HCT116 (cell line): Measurements from ENCODE around the gene EFCAB12. TPM values are rescaled to one million over a fixed set of nuclear protein-coding genes. Genes with fewer than 3 reads are reported as not detected.

Source experiments
- ATAC-seq: fragments of 200-7000 bp; cut with Tn5 transposase; 2 replicates; pipeline ENCODE4 v1.9.1; 2020; ENCODE audit warnings: mild to moderate bottlenecking, moderate library complexity
- BruUV-seq: library from RNA; stranded (reverse); fragments of 400-500 nt; replicated peaks from 2 replicates; lab custom pipeline; 2021; lab: Mats Ljungman, UMichigan
- CTCF ChIA-PET: fragments of 300-600 bp; sonication (Branson Sonifier 250); formaldehyde crosslinking; loops from one replicate; lab custom pipeline; 2021; ENCODE audit warnings: antibody characterized with exemption; lab: Charles Lee
- POLR2A ChIA-PET: fragments of 300-600, 350-600 bp; sonication (Branson Sonifier 250); formaldehyde crosslinking; loops from one replicate; lab custom pipeline; 2021; ENCODE audit warnings: antibody characterized with exemption; lab: Charles Lee
- RAD21 ChIA-PET, 2 experiments: fragments of 300-600 bp; sonication (Branson Sonifier 250); formaldehyde crosslinking; loops; one replicate each; lab custom pipeline; 2023; ENCODE audit warnings: low total read pairs in 2 of 2; ENCODE audit not compliant: uncharacterized antibody in 2 of 2, unreplicated experiment in 2 of 2, low non-redundant PET in 1 of 2; lab: Charles Lee
- DNase-seq: peaks from one replicate; pipeline ENCODE4 v3.0.0-alpha.2; 2010; ENCODE audit warnings: low read depth, low spot score
- H2AFZ ChIP-seq: fragments of 200-600 bp; shearing (Covaris generic), sonication (generic); 2 replicates; pipeline ENCODE4 v1.6.1; 2017; ENCODE audit warnings: low read depth, mixed run types, mixed read lengths, antibody characterized with exemption, low read length; ENCODE audit not compliant: poor library complexity, severe bottlenecking
- H3K27ac ChIP-seq: 2 replicates; pipeline ENCODE4 v1.5.1; 2012; ENCODE audit warnings: low read depth, low read length
- H3K27me3 ChIP-seq: fragments of 200-600 bp; sonication (generic); 2 replicates; pipeline ENCODE4 v1.6.1; 2016; ENCODE audit warnings: mixed run types, low read length, mixed read lengths; ENCODE audit not compliant: insufficient read depth
- H3K36me3 ChIP-seq, 2 experiments: fragments of 200-500 bp in 1 of 2; fragments of 200-600 bp in 1 of 2; sonication (Bioruptor generic) in 1 of 2; sonication (generic) in 1 of 2; 2 replicates each; pipeline versions ENCODE4 v1.5.1 to v1.6.1; 2014 to 2016; ENCODE audit warnings: low read length in 2 of 2, inconsistent platforms in 1 of 2, mixed read lengths in 1 of 2, mixed run types in 1 of 2; ENCODE audit not compliant: insufficient read depth in 2 of 2, control insufficient read depth in 1 of 2
- H3K4me1 ChIP-seq, 2 experiments: fragments of 200-600 bp in 1 of 2; sonication (generic) in 1 of 2; 2 replicates each; pipeline versions ENCODE4 v1.5.1 to v1.6.1; 2012 to 2017; ENCODE audit warnings: low read length in 2 of 2, inconsistent platforms in 1 of 2, mild to moderate bottlenecking in 1 of 2, mixed read lengths in 1 of 2, mixed run types in 1 of 2, moderate library complexity in 1 of 2; ENCODE audit not compliant: insufficient read depth in 2 of 2, control insufficient read depth in 1 of 2
- H3K4me2 ChIP-seq: fragments of 200-600 bp; sonication (generic); 2 replicates; pipeline ENCODE4 v1.6.1; 2017; ENCODE audit warnings: mixed run types, low read length, mixed read lengths
- H3K4me3 ChIP-seq, 2 experiments: fragments of 200-600 bp in 1 of 2; sonication (generic) in 1 of 2; replicated peaks in 1 of 2; 2 replicates each; pipeline ENCODE4 v1.5.1; 2011 to 2016; ENCODE audit warnings: low read length in 2 of 2, control low read depth in 1 of 2, low read depth in 1 of 2, mild to moderate bottlenecking in 1 of 2, mixed read lengths in 1 of 2, mixed run types in 1 of 2
- H3K79me2 ChIP-seq: fragments of 200-600 bp; sonication (generic); 2 replicates; pipeline ENCODE4 v1.6.1; 2017; ENCODE audit warnings: mild to moderate bottlenecking, mixed run types, low read length, moderate library complexity, mixed read lengths; ENCODE audit not compliant: insufficient read depth
- H3K9ac ChIP-seq: fragments of 200-600 bp; sonication (generic); 2 replicates; pipeline ENCODE4 v1.6.1; 2016; ENCODE audit warnings: low read length, mixed read lengths
- H3K9me2 ChIP-seq: fragments of 200-600 bp; sonication (generic), shearing (Covaris generic); 2 replicates; pipeline ENCODE4 v1.6.1; 2017; ENCODE audit warnings: mixed run types, mild to moderate bottlenecking, moderate library complexity; ENCODE audit not compliant: insufficient read depth
- H3K9me3 ChIP-seq, 2 experiments: fragments of 200-500 bp in 1 of 2; fragments of 200-600 bp in 1 of 2; sonication (Bioruptor generic) in 1 of 2; sonication (generic) in 1 of 2; 2 replicates each; pipeline ENCODE4 v1.6.1; 2014 to 2017; ENCODE audit warnings: low read length in 2 of 2, mixed read lengths in 2 of 2, inconsistent platforms in 1 of 2, low read depth in 1 of 2, mild to moderate bottlenecking in 1 of 2, mixed run types in 1 of 2, moderate library complexity in 1 of 2; ENCODE audit not compliant: control insufficient read depth in 1 of 2, insufficient read depth in 1 of 2
- H4K20me1 ChIP-seq: fragments of 200-600 bp; sonication (generic), shearing (Covaris generic); 2 replicates; pipeline ENCODE4 v1.6.1; 2017; ENCODE audit warnings: mixed run types, mild to moderate bottlenecking, moderate library complexity; ENCODE audit not compliant: insufficient read depth
- CBX3 ChIP-seq: IDR thresholded peaks from 2 replicates; pipeline ENCODE4 v1.6.1; 2012; ENCODE audit warnings: low read depth
- ELF1 ChIP-seq: IDR thresholded peaks from 2 replicates; pipeline ENCODE4 v1.6.1; 2012; ENCODE audit warnings: low read depth, borderline replicate concordance
- EZH2 ChIP-seq: fragments of 200-600 bp; sonication (generic); IDR thresholded peaks from 2 replicates; pipeline ENCODE4 v1.6.1; 2017; ENCODE audit warnings: antibody characterized with exemption, mixed run types
- POLR2A ChIP-seq: IDR thresholded peaks from 2 replicates; pipeline ENCODE4 v1.7.0; 2011; ENCODE audit warnings: borderline replicate concordance; ENCODE audit not compliant: insufficient read depth, insufficient read length; ENCODE audit errors: extremely low read depth
- RAD21 ChIP-seq: IDR thresholded peaks from 2 replicates; pipeline ENCODE4 v1.6.1; 2012; ENCODE audit warnings: low read depth, mild to moderate bottlenecking
- SIN3A ChIP-seq: IDR thresholded peaks from 2 replicates; pipeline ENCODE4 v1.6.1; 2012; ENCODE audit warnings: low read depth
- SP1 ChIP-seq: IDR thresholded peaks from 2 replicates; pipeline ENCODE4 v1.6.1; 2012; ENCODE audit warnings: low read depth
- ZFX ChIP-seq: fragments of 450-650 bp; IDR thresholded peaks from 2 replicates; pipeline ENCODE4 v1.6.1; 2017
- intact Hi-C: fragments of 100-400 bp; cut with micrococcal nuclease; formaldehyde crosslinking; loops from 2 replicates; pipeline ENCODE4 v1.10.0; 2022
- total RNA-seq: library from RNA; stranded (reverse); gene quantifications from one replicate; pipeline ENCODE4 v1.2.1, GENCODE V29; 2021; ENCODE audit not compliant: unreplicated experiment
- TF ChIP-seq, protein P1 (sequence below): IDR thresholded peaks from 2 replicates; pipeline ENCODE4 v1.6.1; 2012; ENCODE audit warnings: low read depth
- TF ChIP-seq, protein P2 (sequence below), 3 experiments: fragments of 200-600 bp in 1 of 3; sonication (generic) in 1 of 3; IDR thresholded peaks in 2 of 3; conservative IDR thresholded peaks in 1 of 3; 2 replicates each; pipeline ENCODE4 v1.5.1; 2012 to 2017; ENCODE audit warnings: low read depth in 2 of 3, low read length in 2 of 3, antibody characterized with exemption in 1 of 3, borderline replicate concordance in 1 of 3, control low read depth in 1 of 3, mild to moderate bottlenecking in 1 of 3, mixed read lengths in 1 of 3, mixed run types in 1 of 3, moderate library complexity in 1 of 3; ENCODE audit not compliant: insufficient read depth in 1 of 3
- TF ChIP-seq, protein P3 (sequence below): IDR thresholded peaks from 2 replicates; pipeline ENCODE4 v1.6.1; 2012
- TF ChIP-seq, protein P4 (sequence below): IDR thresholded peaks from 2 replicates; pipeline ENCODE4 v1.6.1; 2012

EFCAB12 gene
- total RNA-seq, 1 experiment from 2014 or later: 0.42 TPM

DNA sequence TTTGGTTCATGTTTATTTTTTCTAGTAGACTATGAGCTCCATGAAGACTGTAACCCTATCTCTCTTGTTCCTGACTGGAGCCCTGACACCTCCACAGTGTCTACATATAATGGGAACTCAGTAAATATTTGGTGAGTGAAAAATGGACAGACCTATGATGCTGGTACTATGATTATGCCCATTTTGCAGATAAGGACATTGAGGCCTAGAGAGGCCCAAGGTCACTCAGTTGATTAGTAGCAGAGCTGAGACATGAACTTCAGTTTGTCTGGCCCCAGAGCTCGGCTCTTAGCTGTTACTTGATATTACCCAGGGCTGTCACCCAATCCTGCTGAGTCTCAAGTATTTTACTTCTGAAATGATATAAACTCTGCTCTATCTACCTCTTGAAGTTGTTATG is 5.5 kb downstream of the EFCAB12 start:
- Histone ChIP-seq H3K27me3 (no peaks in the 10 kb centered on the region), H3K4me2 (no peak overlapping the region), H3K9me3 (no peaks in the 10 kb centered on the region), H3K4me3 (no peak overlapping the region), H4K20me1 (no peaks in the 10 kb centered on the region), H3K9ac (no peak overlapping the region), H3K36me3 (no peaks in the 10 kb centered on the region), H2AFZ (no peak overlapping the region), H3K27ac (no peak overlapping the region), H3K4me1 (peaks cover 0 to 17% of the 10 kb centered on the region in 2 experiments; a peak in 2 of 4 replicates), H3K79me2 (no peaks in the 10 kb centered on the region), H3K9me2 (no peaks in the 10 kb centered on the region)
- POLR2A ChIA-PET: interaction anchor here (1.0 kb wide), 1 partner anchor 17 kb away, joined by 3 read pairs; the partner anchor contains the start of genes IFT122 and MBD4
- CTCF ChIA-PET: no interaction called here
- TF ChIP-seq, protein P1, sequence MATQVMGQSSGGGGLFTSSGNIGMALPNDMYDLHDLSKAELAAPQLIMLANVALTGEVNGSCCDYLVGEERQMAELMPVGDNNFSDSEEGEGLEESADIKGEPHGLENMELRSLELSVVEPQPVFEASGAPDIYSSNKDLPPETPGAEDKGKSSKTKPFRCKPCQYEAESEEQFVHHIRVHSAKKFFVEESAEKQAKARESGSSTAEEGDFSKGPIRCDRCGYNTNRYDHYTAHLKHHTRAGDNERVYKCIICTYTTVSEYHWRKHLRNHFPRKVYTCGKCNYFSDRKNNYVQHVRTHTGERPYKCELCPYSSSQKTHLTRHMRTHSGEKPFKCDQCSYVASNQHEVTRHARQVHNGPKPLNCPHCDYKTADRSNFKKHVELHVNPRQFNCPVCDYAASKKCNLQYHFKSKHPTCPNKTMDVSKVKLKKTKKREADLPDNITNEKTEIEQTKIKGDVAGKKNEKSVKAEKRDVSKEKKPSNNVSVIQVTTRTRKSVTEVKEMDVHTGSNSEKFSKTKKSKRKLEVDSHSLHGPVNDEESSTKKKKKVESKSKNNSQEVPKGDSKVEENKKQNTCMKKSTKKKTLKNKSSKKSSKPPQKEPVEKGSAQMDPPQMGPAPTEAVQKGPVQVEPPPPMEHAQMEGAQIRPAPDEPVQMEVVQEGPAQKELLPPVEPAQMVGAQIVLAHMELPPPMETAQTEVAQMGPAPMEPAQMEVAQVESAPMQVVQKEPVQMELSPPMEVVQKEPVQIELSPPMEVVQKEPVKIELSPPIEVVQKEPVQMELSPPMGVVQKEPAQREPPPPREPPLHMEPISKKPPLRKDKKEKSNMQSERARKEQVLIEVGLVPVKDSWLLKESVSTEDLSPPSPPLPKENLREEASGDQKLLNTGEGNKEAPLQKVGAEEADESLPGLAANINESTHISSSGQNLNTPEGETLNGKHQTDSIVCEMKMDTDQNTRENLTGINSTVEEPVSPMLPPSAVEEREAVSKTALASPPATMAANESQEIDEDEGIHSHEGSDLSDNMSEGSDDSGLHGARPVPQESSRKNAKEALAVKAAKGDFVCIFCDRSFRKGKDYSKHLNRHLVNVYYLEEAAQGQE: no peak
- TF ChIP-seq SP1: no peak
- TF ChIP-seq, protein P2, sequence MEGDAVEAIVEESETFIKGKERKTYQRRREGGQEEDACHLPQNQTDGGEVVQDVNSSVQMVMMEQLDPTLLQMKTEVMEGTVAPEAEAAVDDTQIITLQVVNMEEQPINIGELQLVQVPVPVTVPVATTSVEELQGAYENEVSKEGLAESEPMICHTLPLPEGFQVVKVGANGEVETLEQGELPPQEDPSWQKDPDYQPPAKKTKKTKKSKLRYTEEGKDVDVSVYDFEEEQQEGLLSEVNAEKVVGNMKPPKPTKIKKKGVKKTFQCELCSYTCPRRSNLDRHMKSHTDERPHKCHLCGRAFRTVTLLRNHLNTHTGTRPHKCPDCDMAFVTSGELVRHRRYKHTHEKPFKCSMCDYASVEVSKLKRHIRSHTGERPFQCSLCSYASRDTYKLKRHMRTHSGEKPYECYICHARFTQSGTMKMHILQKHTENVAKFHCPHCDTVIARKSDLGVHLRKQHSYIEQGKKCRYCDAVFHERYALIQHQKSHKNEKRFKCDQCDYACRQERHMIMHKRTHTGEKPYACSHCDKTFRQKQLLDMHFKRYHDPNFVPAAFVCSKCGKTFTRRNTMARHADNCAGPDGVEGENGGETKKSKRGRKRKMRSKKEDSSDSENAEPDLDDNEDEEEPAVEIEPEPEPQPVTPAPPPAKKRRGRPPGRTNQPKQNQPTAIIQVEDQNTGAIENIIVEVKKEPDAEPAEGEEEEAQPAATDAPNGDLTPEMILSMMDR (IDR thresholded peaks at IDR 0.05 in 2 of 3, conservative IDR thresholded peaks at IDR 0.05 in 1 of 3; ENCODE audit: borderline replicate concordance in 1 of 3, insufficient read depth in 1 of 3, low read depth in 2 of 3, low read length in 2 of 3): no peak
- TF ChIP-seq ELF1: no peak
- no peak for TF ChIP-seq SIN3A
- no peak for TF ChIP-seq POLR2A
- TF ChIP-seq CBX3: no peak
- TF ChIP-seq ZFX: no peak
- no peak for TF ChIP-seq EZH2
- no peak for TF ChIP-seq RAD21
- TF ChIP-seq, protein P3, sequence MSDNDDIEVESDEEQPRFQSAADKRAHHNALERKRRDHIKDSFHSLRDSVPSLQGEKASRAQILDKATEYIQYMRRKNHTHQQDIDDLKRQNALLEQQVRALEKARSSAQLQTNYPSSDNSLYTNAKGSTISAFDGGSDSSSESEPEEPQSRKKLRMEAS: no peak
- TF ChIP-seq, protein P4, sequence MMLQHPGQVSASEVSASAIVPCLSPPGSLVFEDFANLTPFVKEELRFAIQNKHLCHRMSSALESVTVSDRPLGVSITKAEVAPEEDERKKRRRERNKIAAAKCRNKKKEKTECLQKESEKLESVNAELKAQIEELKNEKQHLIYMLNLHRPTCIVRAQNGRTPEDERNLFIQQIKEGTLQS: no peak
- intact Hi-C loops: no loop called here
- ATAC-seq (no peak), DNase-seq (no peak)
- RAD21 ChIA-PET: no interaction called here
- BruUV-seq: no TSS peak
